Activated CD4-positive, alpha-beta T cell treated with anti-CD3 and anti-CD28 coated beads, Interleukin-2, amount 10 ng/mL, durations not matched to agents 7 days and 5 days (primary cell): ENCODE results near the gene MASP1. TPM values are rescaled to one million over a fixed set of nuclear protein-coding genes. Genes with fewer than 3 reads are reported as not detected.
"Not testable (repeated sequence)": the region's sequence is repeated elsewhere in the genome, so short reads cannot be mapped to it uniquely, and the experiment has no call there.

ENCODE experiments used
- CTCF ChIA-PET: fragments of 350-600 bp; sonication (Branson Sonifier 250); formaldehyde crosslinking; loops from one replicate; lab custom pipeline; 2021; ENCODE audit warnings: antibody characterized with exemption; lab: Charles Lee
- POLR2A ChIA-PET: fragments of 350-600 bp; sonication (Branson Sonifier 250); formaldehyde crosslinking; loops from one replicate; lab custom pipeline; 2021; ENCODE audit warnings: antibody characterized with exemption; lab: Charles Lee
- DNase-seq: peaks from one replicate; pipeline ENCODE4 v3.0.0-alpha.2; 2020
- H3K27ac Mint-ChIP-seq: one replicate; pipeline ENCODE4 v1.8.0; 2021; ENCODE audit warnings: mild to moderate bottlenecking, moderate library complexity, mixed read lengths
- H3K27me3 Mint-ChIP-seq: one replicate; pipeline ENCODE4 v1.8.0; 2021; ENCODE audit warnings: mixed read lengths
- H3K36me3 Mint-ChIP-seq: one replicate; pipeline ENCODE4 v1.8.0; 2021; ENCODE audit warnings: low read depth, mixed read lengths
- H3K4me1 Mint-ChIP-seq: one replicate; pipeline ENCODE4 v1.8.0; 2021; ENCODE audit warnings: mixed read lengths
- H3K4me3 Mint-ChIP-seq: one replicate; pipeline ENCODE4 v1.8.0; 2021; ENCODE audit warnings: mild to moderate bottlenecking, moderate library complexity, mixed read lengths
- H3K9me3 Mint-ChIP-seq: one replicate; pipeline ENCODE4 v1.8.0; 2021; ENCODE audit warnings: mixed read lengths
- total RNA-seq, 2 experiments: library from RNA; stranded (reverse); gene quantifications; one replicate each; pipeline ENCODE4 v1.2.3, GENCODE V29; 2021

Gene MASP1
- total RNA-seq, 2 experiments from 2014 or later: not detected

GRCh38 chr3:187256051-187256616 is 35.4 kb downstream of the MASP1 start:
- CTCF ChIA-PET: interaction anchor here (1.4 to 2.2 kb wide), 2 partner anchors 36 to 360 kb away, joined by 3 to 4 read pairs; no protein-coding TSS in a partner anchor
- H3K9me3 Mint-ChIP-seq: no peaks in the 10 kb centered on the region
- H3K4me1 Mint-ChIP-seq: no peaks in the 10 kb centered on the region
- peaks cover 7% of the 10 kb centered on the region for H3K27me3 Mint-ChIP-seq
- H3K4me3 Mint-ChIP-seq: no peak overlapping the region
- no peaks in the 10 kb centered on the region for H3K36me3 Mint-ChIP-seq
- POLR2A ChIA-PET: no interaction called here
- no peak for DNase-seq
- H3K27ac Mint-ChIP-seq: no peak overlapping the region

- POLR2A ChIA-PET: no interaction called here
- CTCF ChIA-PET: interaction anchor here (0.6 to 2.2 kb wide), 3 partner anchors 35 to 360 kb away, joined by 3 to 4 read pairs (median 3); no protein-coding TSS in a partner anchor
- Mint-ChIP-seq H3K4me1 (no peaks in the 10 kb centered on the region), H3K27ac (no peak overlapping the region), H3K36me3 (no peaks in the 10 kb centered on the region), H3K4me3 (no peak overlapping the region), H3K9me3 (no peaks in the 10 kb centered on the region), H3K27me3 (peaks cover 7% of the 10 kb centered on the region)
- no peak for DNase-seq
These were observed 36.2 kb downstream of the MASP1 start for GRCh38 chr3:187255314-187255713.

- Mint-ChIP-seq H3K27ac (no peak overlapping the region), H3K4me1 (peaks cover 6% of the 10 kb centered on the region), H3K4me3 (no peak overlapping the region), H3K9me3 (no peaks in the 10 kb centered on the region), H3K27me3 (no peaks in the 10 kb centered on the region), H3K36me3 (no peaks in the 10 kb centered on the region)
- ChIA-PET CTCF (no interaction called here), POLR2A (no interaction called here)
- no peak for DNase-seq
These were observed 39.2 kb downstream of the MASP1 start for GRCh38 chr3:187252311-187252710.

GRCh38 chr3:187251599-187251998 is 39.9 kb downstream of the MASP1 start:
- CTCF ChIA-PET: interaction anchor here (1.2 kb wide), 1 partner anchor 27 kb away, joined by 3 read pairs; no protein-coding TSS in a partner anchor
- POLR2A ChIA-PET: no interaction called here
- no peaks in the 10 kb centered on the region for H3K27me3 Mint-ChIP-seq

GRCh38 chr3:187247398-187247797 is 44.1 kb downstream of the MASP1 start:
- Mint-ChIP-seq H3K4me1 (peaks cover 8% of the 10 kb centered on the region), H3K36me3 (no peaks in the 10 kb centered on the region), H3K4me3 (no peak overlapping the region), H3K27ac (no peak overlapping the region), H3K9me3 (no peaks in the 10 kb centered on the region), H3K27me3 (no peaks in the 10 kb centered on the region)
- POLR2A ChIA-PET: no interaction called here
- no peak for DNase-seq
- CTCF ChIA-PET: no interaction called here

More at GRCh38 chr3:187251599-187251998, 39.9 kb downstream of the MASP1 start:
- no peaks in the 10 kb centered on the region for H3K9me3 Mint-ChIP-seq
- H3K27ac Mint-ChIP-seq: no peak overlapping the region
- H3K36me3 Mint-ChIP-seq: no peaks in the 10 kb centered on the region
- DNase-seq: no peak
- no peak overlapping the region for H3K4me3 Mint-ChIP-seq
- H3K4me1 Mint-ChIP-seq: peaks cover 8% of the 10 kb centered on the region

GRCh38 chr3:187243933-187244524 is 47.5 kb downstream of the MASP1 start:
- Mint-ChIP-seq H3K36me3 (no peaks in the 10 kb centered on the region), H3K4me1 (peaks cover 8% of the 10 kb centered on the region), H3K9me3 (peaks cover 2% of the 10 kb centered on the region), H3K27ac (no peak overlapping the region), H3K4me3 (no peak overlapping the region), H3K27me3 (peaks cover 3% of the 10 kb centered on the region)
- no peak for DNase-seq
- ChIA-PET POLR2A (no interaction called here), CTCF (interaction anchor here (1.1 to 1.2 kb wide), 2 partner anchors 12 to 45 kb away, joined by 3 read pairs; no protein-coding TSS in a partner anchor)

GRCh38 chr3:187242900-187243299 is 48.6 kb downstream of the MASP1 start:
- Mint-ChIP-seq H3K4me3 (no peak overlapping the region), H3K27me3 (peaks cover 3% of the 10 kb centered on the region)
- CTCF ChIA-PET: interaction anchor here (1.1 to 1.2 kb wide), 2 partner anchors 9 to 46 kb away, joined by 3 read pairs; no protein-coding TSS in a partner anchor

GRCh38 chr3:187242435-187242834 is 49.1 kb downstream of the MASP1 start:
- no peak for DNase-seq
- CTCF ChIA-PET: interaction anchor here (1.2 kb wide), 1 partner anchor 8 kb away, joined by 3 read pairs; no protein-coding TSS in a partner anchor
- no peak overlapping the region for H3K4me3 Mint-ChIP-seq
- peaks cover 4% of the 10 kb centered on the region for H3K4me1 Mint-ChIP-seq
- no peaks in the 10 kb centered on the region for H3K36me3 Mint-ChIP-seq
- H3K27ac Mint-ChIP-seq: no peak overlapping the region
- POLR2A ChIA-PET: no interaction called here
- peaks cover 2% of the 10 kb centered on the region for H3K9me3 Mint-ChIP-seq
- H3K27me3 Mint-ChIP-seq: peaks cover 3% of the 10 kb centered on the region

More at GRCh38 chr3:187242900-187243299, 48.6 kb downstream of the MASP1 start:
- H3K4me1 Mint-ChIP-seq: peaks cover 7% of the 10 kb centered on the region
- H3K27ac Mint-ChIP-seq: no peak overlapping the region
- no peak for DNase-seq
- H3K9me3 Mint-ChIP-seq: peaks cover 2% of the 10 kb centered on the region
- H3K36me3 Mint-ChIP-seq: no peaks in the 10 kb centered on the region
- POLR2A ChIA-PET: no interaction called here

- H3K4me1 Mint-ChIP-seq, H3K27ac Mint-ChIP-seq, H3K27me3 Mint-ChIP-seq, DNase-seq, H3K4me3 Mint-ChIP-seq, POLR2A ChIA-PET, H3K9me3 Mint-ChIP-seq, H3K36me3 Mint-ChIP-seq: not testable (repeated sequence)
- CTCF ChIA-PET: interaction anchor here (0.5 kb wide), 1 partner anchor 17 kb away, joined by 3 read pairs; no protein-coding TSS in a partner anchor
These were observed 52.7 kb downstream of the MASP1 start for GRCh38 chr3:187238835-187239234.

- POLR2A ChIA-PET: no interaction called here
- DNase-seq: no peak
- H3K27ac Mint-ChIP-seq: no peak overlapping the region
- H3K27me3 Mint-ChIP-seq: peaks cover 3% of the 10 kb centered on the region
- H3K9me3 Mint-ChIP-seq: peaks cover 2% of the 10 kb centered on the region
- no peaks in the 10 kb centered on the region for H3K36me3 Mint-ChIP-seq
- CTCF ChIA-PET: interaction anchor here (0.5 kb wide), 1 partner anchor 16 kb away, joined by 3 read pairs; no protein-coding TSS in a partner anchor
- no peak overlapping the region for H3K4me3 Mint-ChIP-seq
- no peaks in the 10 kb centered on the region for H3K4me1 Mint-ChIP-seq
These were observed 53.3 kb downstream of the MASP1 start for GRCh38 chr3:187238239-187238638.

GRCh38 chr3:187237741-187238140 is 53.8 kb downstream of the MASP1 start:
- CTCF ChIA-PET: no interaction called here
- no peak overlapping the region for H3K27ac Mint-ChIP-seq

GRCh38 chr3:187236962-187237361 is 54.6 kb downstream of the MASP1 start:
- Mint-ChIP-seq H3K9me3 (peaks cover 2% of the 10 kb centered on the region), H3K36me3 (no peaks in the 10 kb centered on the region), H3K27ac (no peak overlapping the region), H3K4me1 (no peaks in the 10 kb centered on the region), H3K27me3 (peaks cover under 1% of the 10 kb centered on the region), H3K4me3 (no peak overlapping the region)
- ChIA-PET CTCF (no interaction called here), POLR2A (no interaction called here)
- no peak for DNase-seq

More at GRCh38 chr3:187237741-187238140, 53.8 kb downstream of the MASP1 start:
- H3K4me3 Mint-ChIP-seq: no peak overlapping the region
- peaks cover 2% of the 10 kb centered on the region for H3K9me3 Mint-ChIP-seq
- no peaks in the 10 kb centered on the region for H3K36me3 Mint-ChIP-seq
- POLR2A ChIA-PET: no interaction called here
- H3K27me3 Mint-ChIP-seq: peaks cover 3% of the 10 kb centered on the region
- no peak for DNase-seq
- no peaks in the 10 kb centered on the region for H3K4me1 Mint-ChIP-seq

- H3K36me3 Mint-ChIP-seq: no peaks in the 10 kb centered on the region
- no peaks in the 10 kb centered on the region for H3K9me3 Mint-ChIP-seq
- no peaks in the 10 kb centered on the region for H3K4me1 Mint-ChIP-seq
- H3K27ac Mint-ChIP-seq: no peak overlapping the region
- CTCF ChIA-PET: interaction anchor here (0.6 kb wide), 1 partner anchor 293 kb away, joined by 3 read pairs; no protein-coding TSS in a partner anchor
- no peak overlapping the region for H3K4me3 Mint-ChIP-seq
- DNase-seq: no peak
- POLR2A ChIA-PET: no interaction called here
- no peaks in the 10 kb centered on the region for H3K27me3 Mint-ChIP-seq
These were observed 61.5 kb downstream of the MASP1 start for GRCh38 chr3:187230011-187230410.
